ENCODE measurements around the gene NSUN3. TPM values are rescaled to one million over a fixed set of nuclear protein-coding genes. Genes with fewer than 3 reads are reported as not detected.

Gene NSUN3
- total RNA-seq, 2 experiments from 2014 or later: 14.0 to 16.6 TPM

Other genes starting within 250 kb of the NSUN3 start
- gene PROS1, start 89.2 kb upstream of the NSUN3 start, total RNA-seq: under 1 TPM; 0.06 to 0.20 TPM
- gene ARL13B, start 82.9 kb upstream of the NSUN3 start, total RNA-seq: 1 to 10 TPM; 5.8 to 7.9 TPM
- gene STX19, start 34.5 kb upstream of the NSUN3 start, total RNA-seq: not detected
- 1 to 10 TPM; 8.4 to 9.0 TPM for gene DHFR2, start 145 bp upstream of the NSUN3 start, total RNA-seq